Neural cell (in vitro differentiated cells): ENCODE measurements around the gene IFFO2. TPM values are rescaled to one million over a fixed set of nuclear protein-coding genes. Genes with fewer than 3 reads are reported as not detected.

Experiments
- H2AFZ ChIP-seq: fragments of 200-600, 300-800 bp; sonication (generic), shearing (Covaris generic); 2 replicates; pipeline ENCODE4 v1.6.0; 2014; ENCODE audit warnings: low read depth, mild to moderate bottlenecking, antibody characterized with exemption, low read length, moderate library complexity
- H3F3A ChIP-seq: fragments of 200-600 bp; shearing (Covaris generic); 2 replicates; pipeline ENCODE4 v1.6.1; 2016; ENCODE audit warnings: mild to moderate bottlenecking, moderate library complexity, mixed read lengths, antibody characterized with exemption, low read length; ENCODE audit not compliant: insufficient read depth, poor library complexity, severe bottlenecking
- H3K27ac ChIP-seq: fragments of 200-600, 300-800 bp; sonication (generic), shearing (Covaris generic); 2 replicates; pipeline ENCODE4 v1.5.1; 2014; ENCODE audit warnings: mild to moderate bottlenecking, low read length, moderate library complexity
- H3K27me3 ChIP-seq: fragments of 300-800, 200-600 bp; sonication (generic), shearing (Covaris generic); 2 replicates; pipeline ENCODE4 v1.6.0; 2014; ENCODE audit warnings: mild to moderate bottlenecking, low read depth, low read length, moderate library complexity; ENCODE audit not compliant: insufficient read depth
- H3K36me3 ChIP-seq: fragments of 300-800, 200-600 bp; sonication (generic), shearing (Covaris generic); 2 replicates; pipeline ENCODE4 v1.5.1; 2014; ENCODE audit warnings: mild to moderate bottlenecking, antibody characterized with exemption, low read length, moderate library complexity; ENCODE audit not compliant: insufficient read depth
- H3K4me2 ChIP-seq: fragments of 300-800, 200-600 bp; sonication (generic), shearing (Covaris generic); 2 replicates; pipeline ENCODE4 v1.6.0; 2014; ENCODE audit warnings: mild to moderate bottlenecking, low read length
- H3K4me3 ChIP-seq: fragments of 300-800, 200-600 bp; sonication (generic), shearing (Covaris generic); 2 replicates; pipeline ENCODE4 v1.5.1; 2014; ENCODE audit warnings: mild to moderate bottlenecking, low read length, moderate library complexity
- H3K79me2 ChIP-seq: fragments of 200-600 bp; shearing (Covaris generic); replicated peaks from 2 replicates; pipeline ENCODE4 v1.6.0; 2014; ENCODE audit warnings: mild to moderate bottlenecking, low read length, moderate library complexity; ENCODE audit not compliant: insufficient read depth
- H3K9ac ChIP-seq: fragments of 300-800, 200-600 bp; sonication (generic), shearing (Covaris generic); 2 replicates; pipeline ENCODE4 v1.6.1; 2016; ENCODE audit warnings: mild to moderate bottlenecking, low read length, mixed read lengths
- H3K9me2 ChIP-seq: fragments of 200-600 bp; shearing (Covaris generic); 2 replicates; pipeline ENCODE4 v1.6.1; 2016; ENCODE audit warnings: mild to moderate bottlenecking, low read length, mixed read lengths; ENCODE audit not compliant: insufficient read depth
- H3K9me3 ChIP-seq: fragments of 200-600, 300-800 bp; sonication (generic), shearing (Covaris generic); 2 replicates; pipeline ENCODE4 v1.6.1; 2016; ENCODE audit warnings: mild to moderate bottlenecking, mixed run types, low read length, moderate library complexity, mixed read lengths
- H4K20me1 ChIP-seq: fragments of 200-600 bp; shearing (Covaris generic); 2 replicates; pipeline ENCODE4 v1.6.1; 2016; ENCODE audit warnings: mild to moderate bottlenecking, mixed run types; ENCODE audit not compliant: insufficient read depth
- CTCF ChIP-seq: fragments of 450-650 bp; IDR thresholded peaks from 2 replicates; pipeline ENCODE4 v1.5.1; 2014; ENCODE audit warnings: antibody characterized with exemption, mild to moderate bottlenecking, moderate library complexity; ENCODE audit not compliant: poor library complexity, severe bottlenecking
- EP300 ChIP-seq: fragments of 450-650 bp; conservative IDR thresholded peaks from 2 replicates; pipeline ENCODE4 v1.6.1; 2014; ENCODE audit warnings: antibody characterized with exemption, mild to moderate bottlenecking, moderate library complexity; ENCODE audit not compliant: poor library complexity, severe bottlenecking
- EZH2 ChIP-seq: fragments of 200-600, 300-800 bp; shearing (Covaris generic), sonication (generic); IDR thresholded peaks from 2 replicates; pipeline ENCODE4 v1.6.1; 2014; ENCODE audit warnings: antibody characterized with exemption, low read length, borderline replicate concordance, mild to moderate bottlenecking; ENCODE audit not compliant: insufficient read depth, poor library complexity, severe bottlenecking
- MXI1 ChIP-seq: fragments of 450-650 bp; conservative IDR thresholded peaks from 2 replicates; pipeline ENCODE4 v1.6.1; 2014; ENCODE audit warnings: antibody characterized with exemption, mild to moderate bottlenecking; ENCODE audit not compliant: poor library complexity, severe bottlenecking
- POLR2AphosphoS5 ChIP-seq: IDR thresholded peaks from 2 replicates; pipeline ENCODE4 v1.6.1; 2012
- RAD21 ChIP-seq: fragments of 450-650 bp; conservative IDR thresholded peaks from 2 replicates; pipeline ENCODE4 v1.6.1; 2014; ENCODE audit warnings: antibody characterized with exemption, mild to moderate bottlenecking, moderate library complexity
- REST ChIP-seq: IDR thresholded peaks from 2 replicates; pipeline ENCODE4 v1.6.1; 2012; ENCODE audit warnings: borderline replicate concordance
- SMC3 ChIP-seq: fragments of 450-650 bp; conservative IDR thresholded peaks from 2 replicates; pipeline ENCODE4 v1.6.1; 2014; ENCODE audit warnings: antibody characterized with exemption, mild to moderate bottlenecking, moderate library complexity; ENCODE audit not compliant: poor library complexity
- TAF1 ChIP-seq: IDR thresholded peaks from 2 replicates; pipeline ENCODE4 v1.6.1; 2012; ENCODE audit warnings: low read depth
- polyA plus RNA-seq: library from polyadenylated mRNA; depleted of rRNA; stranded (reverse); fragments of >200 nt; gene quantifications from 2 replicates; pipeline ENCODE4 v1.2.3, GENCODE V29; 2014

The IFFO2 gene
- polyA plus RNA-seq, 1 donor from 2014 or later: 2.6 TPM

- Histone ChIP-seq H3K27ac (no peak overlapping the region), H3F3A (no peaks in the 10 kb centered on the region), H3K9ac (no peak overlapping the region), H3K79me2 (no peaks in the 10 kb centered on the region), H3K27me3 (no peaks in the 10 kb centered on the region), H3K4me2 (no peak overlapping the region), H3K36me3 (no peaks in the 10 kb centered on the region), H2AFZ (no peak overlapping the region), H3K9me3 (no peaks in the 10 kb centered on the region), H3K4me3 (no peak overlapping the region), H4K20me1 (no peaks in the 10 kb centered on the region), H3K9me2 (no peaks in the 10 kb centered on the region)
- TF ChIP-seq POLR2AphosphoS5 (no peak), CTCF (no peak), SMC3 (no peak), MXI1 (no peak), RAD21 (no peak), TAF1 (no peak), REST (no peak), EP300 (no peak), EZH2 (no peak)
Observed at GRCh38 chr1:18942340-18942739, 14.1 kb downstream of the IFFO2 start.

GRCh38 chr1:18941221-18942141 lies 15.0 kb downstream of the IFFO2 start:
- Histone ChIP-seq H4K20me1 (no peaks in the 10 kb centered on the region), H3K4me3 (no peak overlapping the region), H3K27ac (no peak overlapping the region)

More at GRCh38 chr1:18941221-18942141, 15.0 kb downstream of the IFFO2 start:
- no peak overlapping the region for H2AFZ ChIP-seq
- H3K9ac ChIP-seq: no peak overlapping the region
- TF ChIP-seq EZH2 (no peak), EP300 (no peak)
- no peaks in the 10 kb centered on the region for H3K9me2 ChIP-seq
- no peaks in the 10 kb centered on the region for H3K79me2 ChIP-seq
- H3K9me3 ChIP-seq: no peaks in the 10 kb centered on the region
- H3K36me3 ChIP-seq: no peaks in the 10 kb centered on the region
- no peaks in the 10 kb centered on the region for H3F3A ChIP-seq
- H3K27me3 ChIP-seq: no peaks in the 10 kb centered on the region
- H3K4me2 ChIP-seq: no peak overlapping the region
